HepG2 (cell line): Measurements from ENCODE around the gene ATP4A.

Experiments used
- GTF2F1 ChIP-seq: fragments of 150-350 bp; IDR thresholded peaks from 2 replicates; pipeline ENCODE4 v1.6.1; 2014; ENCODE audit warnings: low read length
- RBM22 ChIP-seq: fragments of 200-400 bp; formaldehyde crosslinking; optimal IDR thresholded peaks from 2 replicates; pipeline ENCODE3; 2017; ENCODE audit warnings: mild to moderate bottlenecking, low read length, moderate library complexity

DNA sequence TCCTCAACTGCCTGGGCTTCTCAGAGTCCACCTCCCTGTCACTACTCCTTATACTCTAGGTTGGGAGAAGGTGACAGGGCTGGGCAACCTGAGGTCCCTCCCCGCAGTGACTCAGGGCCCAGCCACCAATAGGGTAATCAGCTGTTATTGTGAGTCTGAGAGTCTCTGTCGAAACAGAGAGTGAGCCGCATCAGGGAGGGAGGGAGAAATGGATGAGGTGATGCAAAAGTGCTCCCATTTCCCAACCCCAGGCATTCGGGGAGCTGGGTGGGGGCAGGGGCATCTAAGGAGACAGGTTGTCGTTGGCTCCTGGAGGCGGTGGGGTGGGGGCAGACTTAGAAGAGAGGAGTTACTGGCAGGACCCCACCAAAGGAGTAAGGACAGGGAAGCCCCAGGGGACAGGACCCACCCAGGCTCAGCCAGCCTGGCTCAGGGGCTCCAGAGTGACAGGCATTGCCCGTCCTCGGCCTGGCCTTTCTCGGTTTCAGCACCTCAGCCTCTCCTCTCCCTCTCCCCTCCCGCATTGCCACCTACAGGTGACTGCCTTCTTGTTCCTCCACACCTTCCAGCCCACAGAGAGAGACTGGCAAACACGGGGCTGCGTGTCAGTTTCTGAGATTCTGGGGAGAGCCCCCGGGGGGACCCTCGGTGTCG is 49.7 kb downstream of the ATP4A start, which contains the start of gene DMKN:
- no peak for TF ChIP-seq GTF2F1
- TF ChIP-seq RBM22 = no peak
